Karpas-422 (cell line): ENCODE measurements around the gene TMEM63B. TPM values are rescaled to one million over a fixed set of nuclear protein-coding genes. Genes with fewer than 3 reads are reported as not detected.

Experiments
- DNase-seq: peaks from one replicate; pipeline ENCODE4 v3.0.0-alpha.2; 2015
- H2AFZ ChIP-seq: fragments of 200-600 bp; sonication (generic); 2 replicates; pipeline ENCODE4 v1.6.1; 2014; ENCODE audit warnings: antibody characterized with exemption, low read length, mixed read lengths
- H3K27ac ChIP-seq: fragments of 200-600 bp; sonication (generic); 2 replicates; pipeline ENCODE4 v1.5.1; 2014; ENCODE audit warnings: mild to moderate bottlenecking, low read length, moderate library complexity
- H3K27me3 ChIP-seq: fragments of 200-600 bp; sonication (generic); 2 replicates; pipeline ENCODE4 v1.6.1; 2014; ENCODE audit warnings: low read length, mixed read lengths
- H3K36me3 ChIP-seq: fragments of 200-600 bp; sonication (generic); 2 replicates; pipeline ENCODE4 v1.6.1; 2014; ENCODE audit warnings: low read length, mixed read lengths; ENCODE audit not compliant: insufficient read depth
- H3K4me1 ChIP-seq: fragments of 200-600 bp; sonication (generic); 2 replicates; pipeline ENCODE4 v1.6.1; 2014; ENCODE audit warnings: mild to moderate bottlenecking, low read length, mixed read lengths
- H3K4me2 ChIP-seq: fragments of 200-600 bp; sonication (generic); 2 replicates; pipeline ENCODE4 v1.6.1; 2014; ENCODE audit warnings: low read length, low read depth, mild to moderate bottlenecking; ENCODE audit not compliant: poor library complexity, severe bottlenecking
- H3K4me3 ChIP-seq: fragments of 200-600 bp; sonication (generic); 2 replicates; pipeline ENCODE4 v1.5.1; 2014; ENCODE audit warnings: mild to moderate bottlenecking, antibody characterized with exemption, low read length, mixed read lengths
- H3K79me2 ChIP-seq: fragments of 200-600 bp; sonication (generic); 2 replicates; pipeline ENCODE4 v1.6.1; 2014; ENCODE audit warnings: mild to moderate bottlenecking, low read length, mixed read lengths
- H3K9ac ChIP-seq: fragments of 200-600 bp; sonication (generic); 2 replicates; pipeline ENCODE4 v1.6.0; 2014; ENCODE audit warnings: low read length
- H3K9me2 ChIP-seq: fragments of 200-600 bp; sonication (generic), shearing (Covaris generic); replicated peaks from 2 replicates; pipeline ENCODE4 v1.6.0; 2014; ENCODE audit warnings: mild to moderate bottlenecking, low read length, moderate library complexity; ENCODE audit not compliant: insufficient read depth
- H3K9me3 ChIP-seq: fragments of 300-700, 200-600 bp; sonication (generic); 2 replicates; pipeline ENCODE4 v1.6.1; 2014; ENCODE audit warnings: low read length, mixed read lengths
- H4K20me1 ChIP-seq: fragments of 200-600 bp; sonication (generic); 2 replicates; pipeline ENCODE4 v1.6.1; 2014; ENCODE audit warnings: mild to moderate bottlenecking, antibody characterized with exemption, low read length, low read depth; ENCODE audit not compliant: insufficient read depth
- total RNA-seq: library from RNA; depleted of rRNA; stranded (reverse); fragments of >200 nt; shearing (Covaris generic); gene quantifications from 2 replicates; pipeline ENCODE4 v1.2.3, GENCODE V29; 2014; ENCODE audit warnings: low replicate concordance

The TMEM63B gene
- total RNA-seq, 1 experiment from 2014 or later = 9.1 TPM

GRCh38 chr6:44198684-44199083 is 71.3 kb downstream of the TMEM63B start:
- Histone ChIP-seq H4K20me1 (no peaks in the 10 kb centered on the region), H3K9ac (no peak overlapping the region), H3K9me2 (no peaks in the 10 kb centered on the region), H3K4me3 (no peak overlapping the region), H3K79me2 (no peaks in the 10 kb centered on the region), H3K9me3 (no peaks in the 10 kb centered on the region), H3K4me1 (no peaks in the 10 kb centered on the region), H3K4me2 (no peak overlapping the region), H3K36me3 (no peaks in the 10 kb centered on the region), H3K27ac (no peak overlapping the region), H3K27me3 (no peaks in the 10 kb centered on the region), H2AFZ (no peak overlapping the region)
- no peak for DNase-seq

DNA sequence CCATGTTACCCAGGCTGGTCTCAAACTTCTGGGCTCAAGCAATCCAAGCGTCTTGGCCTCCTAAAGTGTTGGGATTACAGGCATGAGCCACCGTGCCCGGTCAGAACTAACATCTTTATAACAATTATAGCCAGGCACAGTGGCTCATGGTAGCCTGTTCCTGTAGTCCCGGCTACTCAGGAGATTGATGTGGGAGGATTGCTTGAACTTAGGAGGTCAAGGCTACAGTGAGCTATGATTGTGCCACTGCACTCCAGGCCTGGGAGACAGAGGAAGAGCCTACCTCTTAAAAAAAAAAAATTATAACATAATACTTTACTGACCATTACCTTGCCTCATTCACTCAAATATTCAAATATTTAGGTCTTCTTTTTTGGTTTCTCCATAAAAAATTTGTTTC is 72.5 kb downstream of the TMEM63B start:
- H3K9me3 ChIP-seq = no peaks in the 10 kb centered on the region
- H3K36me3 ChIP-seq = no peaks in the 10 kb centered on the region
- no peak overlapping the region for H3K9ac ChIP-seq
- H3K27ac ChIP-seq = no peak overlapping the region
- no peak overlapping the region for H3K4me3 ChIP-seq
- H3K4me2 ChIP-seq = no peak overlapping the region
- H2AFZ ChIP-seq = no peak overlapping the region
- H3K79me2 ChIP-seq = no peaks in the 10 kb centered on the region
- no peaks in the 10 kb centered on the region for H3K9me2 ChIP-seq
- no peaks in the 10 kb centered on the region for H3K27me3 ChIP-seq
- no peaks in the 10 kb centered on the region for H3K4me1 ChIP-seq
- H4K20me1 ChIP-seq = no peaks in the 10 kb centered on the region
- DNase-seq = no peak

- H3K4me3 ChIP-seq = no peak overlapping the region
- no peaks in the 10 kb centered on the region for H3K9me2 ChIP-seq
- H4K20me1 ChIP-seq = no peaks in the 10 kb centered on the region
- H3K4me2 ChIP-seq = no peak overlapping the region
- no peak overlapping the region for H2AFZ ChIP-seq
- no peaks in the 10 kb centered on the region for H3K4me1 ChIP-seq
- H3K27me3 ChIP-seq = no peaks in the 10 kb centered on the region
- H3K79me2 ChIP-seq = no peaks in the 10 kb centered on the region
- no peaks in the 10 kb centered on the region for H3K36me3 ChIP-seq
- no peaks in the 10 kb centered on the region for H3K9me3 ChIP-seq
- no peak overlapping the region for H3K9ac ChIP-seq
- H3K27ac ChIP-seq = no peak overlapping the region
- DNase-seq = no peak
Measured at GRCh38 chr6:44201200-44201599, 73.8 kb downstream of the TMEM63B start.

DNA sequence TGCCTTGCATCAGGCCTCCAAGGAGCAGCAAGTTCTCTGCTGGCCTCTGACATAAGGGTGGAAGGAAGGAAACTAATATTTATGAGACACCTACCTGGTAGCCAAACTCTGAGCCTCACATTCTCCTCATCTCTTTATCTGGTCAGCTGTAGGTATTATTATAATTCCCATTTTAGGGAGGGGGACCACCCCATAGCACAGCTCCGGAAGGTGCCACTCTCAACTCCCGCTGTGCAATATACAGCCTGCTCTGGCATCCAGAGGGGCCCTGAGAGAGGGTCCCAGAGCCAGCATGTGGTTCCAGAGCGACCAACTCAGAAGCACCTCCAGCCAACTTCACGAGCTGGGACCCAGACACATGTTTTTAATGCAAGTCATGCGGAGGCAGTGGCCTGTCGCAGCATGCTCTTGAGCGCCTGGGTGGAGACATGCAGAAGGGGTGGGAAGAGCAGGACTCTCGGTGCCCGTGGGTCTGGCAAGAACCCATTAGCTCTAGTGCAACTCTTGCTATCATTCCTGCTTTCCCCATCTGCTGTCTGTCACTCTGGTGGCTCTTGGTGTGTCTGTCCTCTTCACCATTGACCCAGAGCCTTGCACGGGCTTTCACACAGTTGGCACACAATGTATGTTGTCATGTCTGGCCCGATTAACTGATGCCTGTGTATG is 74.4 kb downstream of the TMEM63B start:
- Histone ChIP-seq H3K4me1 (no peaks in the 10 kb centered on the region), H4K20me1 (no peaks in the 10 kb centered on the region), H3K27ac (no peak overlapping the region), H2AFZ (no peak overlapping the region), H3K4me2 (no peak overlapping the region), H3K9me3 (no peaks in the 10 kb centered on the region), H3K9ac (no peak overlapping the region), H3K27me3 (no peaks in the 10 kb centered on the region), H3K79me2 (no peaks in the 10 kb centered on the region), H3K36me3 (no peaks in the 10 kb centered on the region), H3K4me3 (no peak overlapping the region), H3K9me2 (no peaks in the 10 kb centered on the region)
- DNase-seq = no peak

GRCh38 chr6:44202332-44202971 is 75.1 kb downstream of the TMEM63B start:
- no peaks in the 10 kb centered on the region for H3K4me1 ChIP-seq
- H3K4me3 ChIP-seq = no peak overlapping the region
- H3K36me3 ChIP-seq = no peaks in the 10 kb centered on the region
- H2AFZ ChIP-seq = no peak overlapping the region
- H3K27me3 ChIP-seq = no peaks in the 10 kb centered on the region
- H3K9ac ChIP-seq = no peak overlapping the region
- no peaks in the 10 kb centered on the region for H3K9me2 ChIP-seq
- no peak overlapping the region for H3K4me2 ChIP-seq
- H3K9me3 ChIP-seq = no peaks in the 10 kb centered on the region
- no peak for DNase-seq
- H4K20me1 ChIP-seq = no peaks in the 10 kb centered on the region
- no peak overlapping the region for H3K27ac ChIP-seq
- H3K79me2 ChIP-seq = no peaks in the 10 kb centered on the region

- H3K4me2 ChIP-seq = no peak overlapping the region
- no peaks in the 10 kb centered on the region for H3K36me3 ChIP-seq
- no peak overlapping the region for H3K27ac ChIP-seq
- no peaks in the 10 kb centered on the region for H4K20me1 ChIP-seq
- no peak overlapping the region for H3K9ac ChIP-seq
- H3K4me1 ChIP-seq = no peaks in the 10 kb centered on the region
- H3K27me3 ChIP-seq = no peaks in the 10 kb centered on the region
- H3K4me3 ChIP-seq = no peak overlapping the region
- no peak for DNase-seq
- H3K9me2 ChIP-seq = no peaks in the 10 kb centered on the region
- H2AFZ ChIP-seq = no peak overlapping the region
- no peaks in the 10 kb centered on the region for H3K9me3 ChIP-seq
- H3K79me2 ChIP-seq = no peaks in the 10 kb centered on the region
Measured at GRCh38 chr6:44202972-44203750, 75.8 kb downstream of the TMEM63B start.

- H3K36me3 ChIP-seq = no peaks in the 10 kb centered on the region
- H3K4me3 ChIP-seq = no peak overlapping the region
- H2AFZ ChIP-seq = no peak overlapping the region
- no peaks in the 10 kb centered on the region for H3K27me3 ChIP-seq
- no peak for DNase-seq
- H3K79me2 ChIP-seq = no peaks in the 10 kb centered on the region
- no peak overlapping the region for H3K9ac ChIP-seq
- H3K9me2 ChIP-seq = no peaks in the 10 kb centered on the region
- no peaks in the 10 kb centered on the region for H3K4me1 ChIP-seq
- no peaks in the 10 kb centered on the region for H3K9me3 ChIP-seq
- H3K4me2 ChIP-seq = no peak overlapping the region
- no peak overlapping the region for H3K27ac ChIP-seq
- no peaks in the 10 kb centered on the region for H4K20me1 ChIP-seq
Measured at GRCh38 chr6:44203955-44204354, 76.6 kb downstream of the TMEM63B start.
